Activated T-helper 1 cell treated with anti-CD3 and anti-CD28 coated beads, Interleukin-2, amount 50 U/mL, for 16 hours (primary cell): ENCODE results near the gene GCC1.

Experiments
- DNase-seq, 2 donors: peaks; one replicate each; pipeline ENCODE4 v3.0.0-alpha.2; 2020; ENCODE audit warnings: low read depth in 1 of 2, low spot score in 1 of 2

GCC1 gene, protein sequence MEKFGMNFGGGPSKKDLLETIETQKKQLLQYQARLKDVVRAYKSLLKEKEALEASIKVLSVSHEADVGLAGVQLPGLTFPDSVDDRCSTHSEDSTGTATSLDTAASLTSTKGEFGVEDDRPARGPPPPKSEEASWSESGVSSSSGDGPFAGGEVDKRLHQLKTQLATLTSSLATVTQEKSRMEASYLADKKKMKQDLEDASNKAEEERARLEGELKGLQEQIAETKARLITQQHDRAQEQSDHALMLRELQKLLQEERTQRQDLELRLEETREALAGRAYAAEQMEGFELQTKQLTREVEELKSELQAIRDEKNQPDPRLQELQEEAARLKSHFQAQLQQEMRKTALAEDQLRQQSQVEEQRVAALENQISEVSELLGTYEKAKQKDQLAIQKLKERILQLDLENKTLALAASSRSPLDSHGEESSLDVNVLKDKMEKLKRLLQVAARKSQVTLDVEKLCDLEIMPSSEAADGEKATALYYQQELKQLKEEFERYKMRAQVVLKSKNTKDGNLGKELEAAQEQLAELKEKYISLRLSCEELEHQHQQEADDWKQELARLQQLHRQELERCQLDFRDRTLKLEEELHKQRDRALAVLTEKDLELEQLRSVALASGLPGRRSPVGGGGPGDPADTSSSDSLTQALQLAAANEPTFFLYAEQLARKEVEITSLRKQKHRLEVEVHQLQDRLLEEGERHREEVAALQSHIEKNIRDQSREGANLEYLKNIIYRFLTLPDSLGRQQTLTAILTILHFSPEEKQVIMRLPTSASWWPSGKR

GRCh38 chr7:127585044-127585953 is at the start of gene GCC1:
TSS of gene GCC1 (minus strand) at chr7:127585596. CDS start at chr7:127585182, 414 bp downstream.
- peak; percentile 88 to 89 for DNase-seq

- DNase-seq = no peak
Measured at GRCh38 chr7:127632276-127632910, 47.0 kb upstream of the GCC1 start.

- DNase-seq = no peak
Measured at GRCh38 chr7:127629268-127629854, 44.0 kb upstream of the GCC1 start.

GRCh38 chr7:127628445-127628844 is 43.0 kb upstream of the GCC1 start:
- DNase-seq = no peak

GRCh38 chr7:127625331-127625730 is 39.9 kb upstream of the GCC1 start:
- no peak for DNase-seq

DNA sequence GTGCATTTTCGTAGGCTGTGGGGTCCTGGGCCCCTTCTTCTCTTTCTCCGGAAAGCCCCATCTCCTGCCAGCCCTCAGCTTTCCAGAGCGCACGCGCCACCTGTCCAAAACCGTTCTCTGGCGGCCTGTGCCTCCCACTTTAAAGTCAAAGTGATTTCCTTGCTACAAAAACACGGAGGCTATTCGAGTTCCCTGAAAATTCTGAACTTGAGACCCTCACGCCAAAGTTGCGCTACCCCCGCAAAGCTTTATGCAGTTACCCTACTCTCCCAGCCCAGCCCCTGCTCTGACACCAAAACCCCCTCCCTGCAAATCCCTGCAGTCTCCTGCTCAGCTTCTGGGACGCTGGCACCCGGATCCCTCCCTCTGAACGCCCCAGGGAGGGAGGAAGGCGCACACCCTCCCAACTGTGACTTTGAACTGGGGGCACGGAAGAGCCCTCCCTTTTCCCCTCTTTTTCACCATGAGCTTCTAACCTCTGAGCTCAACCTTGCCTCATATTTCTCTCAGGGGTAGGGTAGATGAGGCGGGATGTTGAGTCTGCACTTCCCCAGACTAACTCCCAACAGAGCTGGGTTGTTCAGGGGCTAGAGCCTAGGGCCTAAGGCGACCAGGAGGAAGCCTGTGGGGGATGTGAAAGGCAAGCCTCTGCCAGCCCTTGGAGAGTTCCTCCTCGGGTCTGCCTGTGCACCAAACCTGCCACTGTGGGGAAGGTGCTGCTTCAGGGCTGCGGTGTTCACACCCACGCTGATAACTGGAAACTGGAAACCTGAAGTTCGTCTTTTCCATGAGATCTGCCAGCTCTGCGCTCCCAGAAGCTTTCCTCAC is 35.2 kb upstream of the GCC1 start:
- no peak for DNase-seq

- no peak for DNase-seq
Measured at GRCh38 chr7:127619681-127620405, 34.4 kb upstream of the GCC1 start.

DNA sequence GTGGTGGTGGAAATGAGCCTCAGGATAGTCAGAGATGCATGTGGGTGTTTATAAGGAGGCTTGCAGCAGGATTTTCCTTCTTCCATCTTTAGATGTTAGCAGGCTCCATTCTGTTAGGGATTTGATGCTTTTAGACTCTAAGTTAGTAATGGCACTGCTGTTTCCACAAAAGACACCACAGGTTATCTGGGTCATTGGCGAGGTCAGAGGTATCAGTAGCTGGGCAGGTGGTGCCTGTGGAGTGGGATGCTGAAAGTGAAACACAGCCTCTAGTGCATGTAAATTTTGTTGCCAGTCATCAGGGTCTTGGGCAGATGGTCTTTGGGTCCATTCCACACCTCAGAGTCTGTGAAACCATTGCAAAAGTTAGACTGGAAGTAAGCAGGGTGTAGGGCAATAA is 33.4 kb upstream of the GCC1 start:
- no peak for DNase-seq

DNA sequence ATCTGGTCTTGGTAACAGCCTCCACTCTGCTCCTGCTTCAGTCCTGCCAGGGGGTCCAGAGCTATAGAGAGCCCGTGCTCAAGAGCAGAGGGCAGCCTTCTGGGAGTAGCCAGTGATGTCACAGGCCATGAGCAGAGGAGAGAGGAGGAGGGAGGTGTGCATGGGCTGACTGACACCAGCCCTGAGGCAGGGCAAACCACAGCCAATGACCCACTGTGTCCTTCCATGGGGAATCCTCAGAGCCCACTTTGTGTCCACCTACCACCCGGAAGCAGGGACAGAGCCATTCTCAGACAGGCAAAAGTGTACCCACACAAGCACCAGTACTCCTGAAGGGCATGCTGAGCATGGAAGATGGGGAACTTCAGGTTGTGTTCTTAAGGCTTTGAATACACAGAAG is 32.6 kb upstream of the GCC1 start, which contains the start of gene PAX4:
Gene PAX4 (minus strand): TSS at position 101 of the 400 bp plus-strand sequence. CDS start 2,214 bp downstream, outside the sequence.
- no peak for DNase-seq

- no peak for DNase-seq
Measured at GRCh38 chr7:127616724-127617123, 31.3 kb upstream of the GCC1 start.

DNA sequence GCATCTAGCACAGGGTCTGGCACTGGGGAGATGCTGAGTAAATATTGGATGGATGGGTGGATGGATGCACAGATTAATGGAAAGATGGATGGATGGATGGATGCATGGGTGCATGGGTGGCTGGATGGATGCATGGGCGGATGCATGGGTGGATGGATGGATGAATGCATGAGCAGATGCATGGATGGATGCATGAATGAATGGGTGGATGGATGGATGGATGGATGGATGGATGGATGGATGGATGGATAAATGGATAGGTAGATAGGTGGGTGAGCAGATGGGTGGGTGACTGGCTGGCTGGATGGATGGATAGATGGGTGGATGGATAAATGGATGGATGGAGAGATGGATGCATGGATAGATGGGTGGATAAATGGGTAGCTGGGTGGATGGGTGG is 26.9 kb upstream of the GCC1 start:
- no peak for DNase-seq

DNA sequence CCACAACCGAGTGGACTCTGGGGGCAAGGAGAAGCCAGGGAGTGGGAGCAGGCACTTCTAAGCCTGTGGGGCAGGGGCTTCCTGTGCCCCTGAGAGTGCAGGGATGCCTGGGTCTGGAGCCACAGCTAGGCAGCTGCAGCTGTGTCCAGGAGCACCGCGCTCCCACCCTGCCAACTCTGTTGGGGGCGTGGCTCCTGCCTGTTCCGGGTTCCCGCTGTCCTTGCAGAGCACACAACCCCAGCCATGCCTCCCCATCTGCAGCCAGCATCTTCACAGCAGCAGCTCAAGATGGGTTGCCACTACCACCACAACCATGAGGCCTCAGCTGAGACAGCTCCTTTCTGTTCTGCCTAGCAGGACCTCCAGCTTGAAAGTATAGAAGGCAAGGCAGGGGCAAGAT is 23.9 kb upstream of the GCC1 start:
- no peak for DNase-seq

- no peak for DNase-seq
Measured at GRCh38 chr7:127608446-127608845, 23.1 kb upstream of the GCC1 start.

DNA sequence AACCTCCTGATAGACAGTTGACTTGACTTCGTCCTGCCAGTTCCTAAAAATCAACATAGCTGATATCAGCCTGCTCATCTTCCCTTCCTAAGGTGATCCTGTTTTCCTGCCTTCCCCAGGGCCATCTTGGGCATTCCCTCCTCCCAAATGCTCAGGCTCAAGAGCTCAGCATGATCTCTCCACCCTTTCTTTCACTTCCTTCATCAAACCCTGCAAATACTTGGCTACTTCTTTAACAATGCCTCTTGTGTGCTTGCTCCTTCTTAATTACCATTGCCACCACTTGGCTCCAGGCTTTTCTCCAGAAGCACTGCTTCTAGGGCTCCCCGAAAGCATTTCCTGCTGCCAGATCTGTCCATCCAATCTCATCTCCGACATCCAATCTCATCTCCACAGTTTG is 15.5 kb upstream of the GCC1 start:
- no peak for DNase-seq

- no peak for DNase-seq
Measured at GRCh38 chr7:127598318-127598717, 12.9 kb upstream of the GCC1 start.

DNA sequence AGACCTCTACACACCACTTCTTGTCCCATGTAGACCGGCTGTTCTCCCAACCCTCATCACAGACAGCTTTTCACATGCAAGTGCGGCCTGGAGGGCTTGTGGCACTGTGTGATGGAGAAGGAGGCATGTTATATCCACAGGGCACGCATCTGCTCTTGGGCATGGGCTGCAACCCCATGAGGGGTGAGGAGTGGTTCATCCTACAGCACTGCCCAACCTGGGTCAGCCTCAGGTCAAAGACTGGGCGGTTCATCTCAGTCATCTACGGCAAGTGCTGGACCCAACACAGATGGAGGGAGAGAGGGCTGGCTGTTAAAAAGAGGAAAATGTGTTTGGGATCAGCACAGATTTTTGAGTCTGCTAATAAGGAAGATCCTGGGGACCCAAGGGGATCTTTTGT is 10.3 kb upstream of the GCC1 start:
- DNase-seq = no peak

DNA sequence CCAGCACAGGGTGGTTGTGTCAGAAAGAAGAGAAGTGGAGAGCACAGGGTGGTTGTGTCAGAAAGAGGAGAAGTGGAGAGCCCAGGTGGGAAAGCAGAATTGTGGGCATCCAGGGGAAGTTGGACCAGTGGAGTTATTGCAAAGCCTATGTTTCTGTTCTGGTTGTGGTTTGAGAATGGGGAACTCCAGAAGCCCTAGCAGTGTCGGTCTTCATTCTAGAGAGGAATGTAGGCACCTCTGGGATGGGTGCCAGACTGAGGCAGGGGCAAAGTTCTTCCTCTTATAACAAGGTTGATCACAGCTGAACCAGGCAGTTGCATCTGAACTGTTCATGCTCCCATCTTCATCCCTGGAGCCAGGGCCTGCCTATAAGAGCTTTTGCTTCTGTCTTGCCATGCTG is 9.1 kb upstream of the GCC1 start:
- no peak for DNase-seq

- no peak for DNase-seq
Measured at GRCh38 chr7:127592550-127592949, 7.2 kb upstream of the GCC1 start.

GRCh38 chr7:127591591-127591990 is 6.2 kb upstream of the GCC1 start:
- DNase-seq = no peak
